NCI-H2227 treated with DMSO at 0.1 percent for 48 hours (cell line): Measurements from ENCODE around the gene EFCAB13.
A peak's percentile ranks its signal among the peaks of the same experiment; 100 is the strongest.
"Not testable (repeated sequence)": the region's sequence is repeated elsewhere in the genome, so short reads cannot be mapped to it uniquely, and the experiment has no call there.

ENCODE experiments used
- DNase-seq: peaks from one replicate; lab custom pipeline; 2025; lab: John Stamatoyannopoulos, UW

Gene EFCAB13

DNA sequence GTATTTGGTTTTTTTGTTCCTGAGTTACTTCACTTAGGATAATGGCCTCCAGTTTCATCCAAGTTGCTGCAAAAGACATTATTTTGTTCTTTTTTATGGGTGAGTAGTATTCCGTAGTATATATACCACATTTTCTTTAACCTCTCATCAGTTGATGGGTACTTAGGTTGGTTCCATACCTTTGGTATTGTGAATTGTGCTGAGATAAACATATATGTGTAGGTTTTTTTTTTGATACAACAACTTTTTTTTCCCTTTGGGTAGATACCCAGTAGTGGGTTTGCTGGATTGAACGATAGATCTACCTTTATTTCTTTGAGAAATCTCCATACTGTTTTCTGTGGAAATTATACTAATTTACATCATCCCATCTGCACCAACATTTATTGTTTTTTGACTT lies 6.8 kb downstream of the EFCAB13 start:
- no peak for DNase-seq

DNA sequence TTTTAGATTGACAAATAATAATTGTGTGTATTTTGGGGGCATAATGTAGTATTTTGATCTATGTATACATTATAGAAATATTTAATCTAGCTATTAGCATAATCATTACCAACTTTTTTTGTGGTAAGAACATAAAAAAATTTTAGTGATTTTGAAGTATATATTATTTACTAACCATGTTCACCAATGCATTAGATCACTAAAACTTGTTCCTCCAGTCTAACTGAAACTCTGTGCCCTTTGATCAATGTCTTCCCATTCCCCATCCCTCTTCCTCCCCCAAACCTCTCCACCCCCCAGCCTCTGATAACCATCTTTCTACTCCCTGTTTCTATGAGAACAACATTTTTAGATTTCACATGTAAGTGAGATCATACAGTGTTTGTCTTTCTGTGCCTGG lies 8.5 kb downstream of the EFCAB13 start:
- DNase-seq = no peak

- DNase-seq = no peak
These were observed 11.6 kb downstream of the EFCAB13 start for GRCh38 chr17:47335101-47335936.

- DNase-seq = no peak
These were observed 14.3 kb downstream of the EFCAB13 start for GRCh38 chr17:47338026-47338425.

DNA sequence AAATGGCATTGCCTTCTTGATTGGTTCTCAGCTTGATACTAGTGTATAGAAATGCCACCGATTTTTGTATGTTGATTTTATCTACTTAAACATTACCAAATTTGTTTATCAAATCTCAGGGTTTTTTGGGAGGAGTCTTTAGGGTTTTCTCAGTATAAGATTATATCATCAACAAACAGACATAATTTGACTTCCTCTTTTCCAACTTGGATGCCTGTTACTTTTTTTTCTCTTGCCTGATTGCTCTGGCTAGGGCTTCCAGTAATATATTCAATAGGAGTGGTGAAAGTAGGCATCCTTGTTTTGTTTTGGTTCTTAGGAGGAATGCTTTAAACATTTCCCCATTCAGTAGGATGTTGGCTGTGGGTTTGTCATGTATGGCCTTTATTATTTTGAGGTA lies 29.1 kb downstream of the EFCAB13 start:
- DNase-seq = no peak

GRCh38 chr17:47358652-47359051 lies 34.9 kb downstream of the EFCAB13 start:
- no peak for DNase-seq

GRCh38 chr17:47363171-47363570 lies 39.4 kb downstream of the EFCAB13 start:
- no peak for DNase-seq

GRCh38 chr17:47367257-47367656 lies 43.5 kb downstream of the EFCAB13 start:
- no peak for DNase-seq

- DNase-seq = no peak
These were observed 44.5 kb downstream of the EFCAB13 start for GRCh38 chr17:47368262-47368661.

DNA sequence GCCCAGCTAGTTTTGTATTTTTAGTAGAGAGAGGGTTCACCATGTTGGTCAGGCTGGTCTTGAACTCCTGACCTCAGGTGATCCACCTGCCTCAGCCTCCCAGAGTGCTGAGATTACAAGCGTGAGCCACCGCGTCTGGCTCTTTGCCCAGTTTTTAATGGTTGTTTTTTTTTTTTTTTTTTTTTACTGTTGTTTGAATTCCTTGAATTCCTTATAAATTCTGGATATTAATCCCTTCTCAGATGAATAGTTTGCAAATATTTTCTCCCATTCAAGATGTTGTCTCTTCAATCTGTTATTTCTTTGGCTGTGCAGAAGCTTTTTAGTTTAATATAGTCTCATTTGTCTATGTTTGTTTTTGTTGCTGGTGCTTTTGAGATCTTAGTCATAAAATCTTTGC lies 47.1 kb downstream of the EFCAB13 start:
- DNase-seq = not testable (repeated sequence)

DNA sequence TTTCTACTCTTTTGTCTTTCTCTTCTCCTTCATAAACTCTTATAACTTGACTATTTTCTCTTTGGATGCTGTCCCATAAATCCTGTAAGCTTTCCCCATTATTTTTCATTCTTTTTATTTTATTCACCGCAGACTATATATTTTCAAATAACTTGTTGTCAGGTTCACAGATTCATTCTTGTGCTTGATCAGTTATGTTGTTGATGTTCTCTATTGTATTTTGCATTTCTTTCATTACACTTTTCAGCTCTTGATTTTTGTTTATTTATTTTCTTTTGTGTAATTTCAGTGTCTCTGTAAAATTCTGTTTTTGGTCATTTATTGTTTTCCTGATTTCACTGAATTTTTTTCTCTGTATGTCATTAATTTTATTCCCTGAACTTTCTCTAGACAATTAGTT lies 49.2 kb downstream of the EFCAB13 start:
- no peak for DNase-seq

GRCh38 chr17:47376247-47376646 lies 52.5 kb downstream of the EFCAB13 start:
- DNase-seq = no peak

GRCh38 chr17:47388825-47389224 lies 65.1 kb downstream of the EFCAB13 start:
- DNase-seq = no peak

GRCh38 chr17:47397532-47398128 lies 73.9 kb downstream of the EFCAB13 start:
- not testable (repeated sequence) for DNase-seq

DNA sequence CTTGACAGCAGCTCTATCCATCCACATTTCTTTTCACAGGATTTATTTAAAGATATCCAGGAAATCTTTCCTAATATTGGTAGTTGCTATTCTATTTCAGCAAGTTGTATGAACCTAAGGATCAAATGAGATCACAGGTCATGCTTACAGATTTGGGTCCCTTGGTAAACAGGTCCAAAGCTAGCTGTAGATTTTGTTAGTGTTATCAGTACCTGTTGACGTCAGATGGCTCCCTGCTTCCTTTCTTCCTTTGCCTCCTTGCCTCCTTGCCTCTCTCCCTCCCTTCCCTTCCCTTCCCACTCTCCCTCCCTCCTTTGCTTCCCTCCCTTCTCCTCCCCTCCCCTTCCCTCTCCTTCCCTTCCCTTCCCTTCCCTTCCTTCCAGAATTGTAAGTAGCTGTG lies 76.6 kb downstream of the EFCAB13 start:
- no peak for DNase-seq

DNA sequence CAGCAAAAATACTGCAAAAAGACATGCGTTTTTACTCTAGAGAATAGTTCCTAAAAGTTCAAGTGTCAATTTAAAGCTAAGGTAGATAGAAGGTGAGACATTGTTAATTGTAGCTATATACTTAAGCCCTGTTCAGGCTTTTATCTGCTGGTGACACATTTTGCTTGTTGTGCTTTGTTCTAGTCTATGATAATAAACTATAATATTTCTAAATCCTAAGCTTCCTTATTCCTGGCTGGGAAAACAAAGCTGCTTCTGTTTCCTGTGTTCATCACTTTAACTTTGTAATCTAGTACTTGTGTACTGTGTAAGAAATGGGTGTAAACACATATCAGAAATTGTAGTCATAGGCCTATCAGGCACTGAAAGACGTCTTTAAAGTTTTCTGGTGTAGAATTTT lies 77.3 kb downstream of the EFCAB13 start:
- DNase-seq = no peak

GRCh38 chr17:47404006-47404405 lies 80.3 kb downstream of the EFCAB13 start:
- no peak for DNase-seq

DNA sequence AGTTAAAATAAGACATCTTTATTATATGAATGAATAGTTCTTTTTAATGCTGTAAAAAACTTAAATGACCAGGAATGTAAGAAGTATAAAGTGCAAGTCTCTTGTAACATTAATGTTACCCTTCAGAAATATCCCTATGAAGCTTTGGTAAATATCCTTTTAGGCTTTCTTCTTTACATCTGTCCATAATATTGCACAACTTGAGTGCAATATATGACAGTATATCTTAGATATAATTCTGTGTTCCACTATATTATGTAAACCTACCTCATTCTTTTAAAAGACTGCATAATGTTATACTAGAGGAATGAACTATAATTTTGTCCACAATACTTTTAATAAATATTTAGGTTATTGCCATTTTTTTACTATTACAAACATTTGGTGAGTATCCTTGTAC lies 81.1 kb downstream of the EFCAB13 start:
- no peak for DNase-seq

GRCh38 chr17:47413872-47414271 lies 90.1 kb downstream of the EFCAB13 start:
- DNase-seq = no peak

- DNase-seq = no peak
These were observed 90.9 kb downstream of the EFCAB13 start for GRCh38 chr17:47414612-47415011.

GRCh38 chr17:47423406-47424295 lies 99.9 kb downstream of the EFCAB13 start:
- peak; percentile 48 for DNase-seq

DNA sequence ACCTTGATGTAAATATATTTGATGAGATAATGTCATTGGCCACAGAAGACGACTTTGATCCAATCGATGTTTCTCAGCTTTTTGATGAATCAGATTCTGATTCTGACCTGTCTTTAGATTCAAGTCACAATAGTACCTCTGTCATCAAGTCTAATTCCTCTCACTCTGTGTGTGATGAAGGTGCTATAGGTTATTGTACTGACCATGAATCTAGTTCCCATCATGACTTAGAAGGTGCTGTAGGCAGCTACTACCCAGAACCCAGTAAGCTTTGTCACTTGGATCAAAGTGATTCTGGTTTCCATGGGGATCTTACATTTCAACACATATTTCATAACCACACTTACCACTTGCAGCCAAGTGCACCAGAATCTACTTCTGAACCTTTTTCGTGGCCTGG lies 101.5 kb downstream of the EFCAB13 start:
- not testable (repeated sequence) for DNase-seq
